Mesothelial cell of epicardium (in vitro differentiated cells): Measurements from ENCODE around the gene FOXL3. TPM values are rescaled to one million over a fixed set of nuclear protein-coding genes. Genes with fewer than 3 reads are reported as not detected.

ENCODE experiments used
- DNase-seq, 2 experiments: peaks; one replicate each; pipeline ENCODE4 v3.0.0; 2021; ENCODE audit warnings: low spot score in 2 of 2; ENCODE audit not compliant: unreplicated experiment in 2 of 2
- H3K27ac Mint-ChIP-seq: 2 replicates; pipeline ENCODE4 v1.8.0; 2021; ENCODE audit warnings: mixed read lengths
- H3K27me3 Mint-ChIP-seq: 2 replicates; pipeline ENCODE4 v1.8.0; 2021; ENCODE audit warnings: low read depth, mixed read lengths
- H3K36me3 Mint-ChIP-seq: 2 replicates; pipeline ENCODE4 v1.8.0; 2021; ENCODE audit warnings: mixed read lengths
- H3K4me1 Mint-ChIP-seq: 2 replicates; pipeline ENCODE4 v1.8.0; 2021; ENCODE audit warnings: mixed read lengths
- H3K4me3 Mint-ChIP-seq: 2 replicates; pipeline ENCODE4 v1.8.0; 2021; ENCODE audit warnings: mild to moderate bottlenecking, moderate library complexity, mixed read lengths
- H3K9me3 Mint-ChIP-seq: 2 replicates; pipeline ENCODE4 v1.8.0; 2021; ENCODE audit warnings: mixed read lengths
- CTCF ChIP-seq: fragments of 200-600 bp; sonication (generic); IDR thresholded peaks from one replicate; pipeline ENCODE4 v1.5.0; 2021; ENCODE audit warnings: antibody characterized with exemption; ENCODE audit not compliant: unreplicated experiment
- total RNA-seq: library from RNA; stranded (reverse); gene quantifications from 3 replicates; pipeline ENCODE4 v1.2.1, GENCODE V29; 2021

Gene FOXL3
- total RNA-seq, 1 donor from 2014 or later: not detected

- peaks cover 2% of the 10 kb centered on the region for H3K36me3 Mint-ChIP-seq
- H3K27ac Mint-ChIP-seq: no peak overlapping the region
- TF ChIP-seq CTCF: no peak
- no peaks in the 10 kb centered on the region for H3K4me1 Mint-ChIP-seq
- peaks cover 31% of the 10 kb centered on the region for H3K27me3 Mint-ChIP-seq
- peak in 1 of 2 experiments; percentile 8 for DNase-seq
- peaks cover 29% of the 10 kb centered on the region for H3K9me3 Mint-ChIP-seq
- no peak overlapping the region for H3K4me3 Mint-ChIP-seq
Measured at GRCh38 chr7:272108-272615, 17.8 kb upstream of the FOXL3 start.

- no peak overlapping the region for H3K27ac Mint-ChIP-seq
- no peak overlapping the region for H3K4me3 Mint-ChIP-seq
- H3K36me3 Mint-ChIP-seq: peaks cover 2% of the 10 kb centered on the region
- DNase-seq: peak in 1 of 2 experiments; percentile 7
- peaks cover 29% of the 10 kb centered on the region for H3K9me3 Mint-ChIP-seq
- H3K27me3 Mint-ChIP-seq: peaks cover 28% of the 10 kb centered on the region
- TF ChIP-seq CTCF: no peak
- H3K4me1 Mint-ChIP-seq: no peaks in the 10 kb centered on the region
Measured at GRCh38 chr7:272631-273030, 17.3 kb upstream of the FOXL3 start.

DNA sequence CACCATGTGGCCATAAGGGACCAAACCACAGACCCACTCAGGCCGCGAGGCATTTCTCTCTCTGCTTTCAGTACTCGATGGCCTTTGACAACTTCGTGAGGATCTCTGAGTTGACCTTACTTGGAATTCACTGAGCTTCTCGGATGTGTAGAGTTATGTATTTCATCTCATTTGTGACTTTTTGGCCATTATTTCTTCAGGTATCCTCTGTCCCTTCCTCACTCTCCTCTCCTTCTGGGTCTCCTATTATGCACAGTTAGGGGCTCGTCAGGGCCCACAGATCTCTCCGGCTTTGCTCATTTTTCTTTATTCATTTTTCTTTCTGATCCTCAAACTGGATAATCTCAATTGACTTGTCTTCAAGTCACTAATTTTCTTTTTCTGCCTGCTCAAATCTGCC lies 16.6 kb upstream of the FOXL3 start:
- Mint-ChIP-seq H3K27ac (no peak overlapping the region), H3K4me1 (no peaks in the 10 kb centered on the region), H3K4me3 (no peak overlapping the region), H3K36me3 (peaks cover 2% of the 10 kb centered on the region), H3K27me3 (peaks cover 26% of the 10 kb centered on the region), H3K9me3 (peaks cover 29% of the 10 kb centered on the region)
- TF ChIP-seq CTCF: no peak
- DNase-seq: no peak

DNA sequence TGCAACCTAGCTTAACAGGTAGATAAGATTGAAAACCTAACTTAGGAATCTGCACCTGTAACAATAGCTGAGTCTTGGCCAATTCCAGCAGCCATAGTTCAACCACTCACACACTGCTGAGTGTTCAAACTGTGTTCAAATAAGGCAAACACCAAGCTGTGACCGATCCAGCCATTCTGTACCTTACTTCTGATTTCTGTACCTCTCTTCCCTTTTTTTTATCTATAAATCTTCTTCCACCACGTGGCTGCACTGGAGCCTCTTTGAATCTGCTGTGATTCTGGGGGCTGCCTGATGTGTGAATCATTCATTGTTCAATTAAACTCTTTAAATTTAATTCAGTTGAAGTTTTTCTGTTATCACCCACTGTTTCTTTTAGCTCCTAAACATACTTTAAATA lies 15.7 kb upstream of the FOXL3 start:
- peaks cover 26% of the 10 kb centered on the region for H3K27me3 Mint-ChIP-seq
- no peak overlapping the region for H3K4me3 Mint-ChIP-seq
- no peak overlapping the region for H3K27ac Mint-ChIP-seq
- H3K36me3 Mint-ChIP-seq: peaks cover 2% of the 10 kb centered on the region
- TF ChIP-seq CTCF: no peak
- H3K4me1 Mint-ChIP-seq: no peaks in the 10 kb centered on the region
- H3K9me3 Mint-ChIP-seq: peaks cover 29% of the 10 kb centered on the region
- DNase-seq: no peak

DNA sequence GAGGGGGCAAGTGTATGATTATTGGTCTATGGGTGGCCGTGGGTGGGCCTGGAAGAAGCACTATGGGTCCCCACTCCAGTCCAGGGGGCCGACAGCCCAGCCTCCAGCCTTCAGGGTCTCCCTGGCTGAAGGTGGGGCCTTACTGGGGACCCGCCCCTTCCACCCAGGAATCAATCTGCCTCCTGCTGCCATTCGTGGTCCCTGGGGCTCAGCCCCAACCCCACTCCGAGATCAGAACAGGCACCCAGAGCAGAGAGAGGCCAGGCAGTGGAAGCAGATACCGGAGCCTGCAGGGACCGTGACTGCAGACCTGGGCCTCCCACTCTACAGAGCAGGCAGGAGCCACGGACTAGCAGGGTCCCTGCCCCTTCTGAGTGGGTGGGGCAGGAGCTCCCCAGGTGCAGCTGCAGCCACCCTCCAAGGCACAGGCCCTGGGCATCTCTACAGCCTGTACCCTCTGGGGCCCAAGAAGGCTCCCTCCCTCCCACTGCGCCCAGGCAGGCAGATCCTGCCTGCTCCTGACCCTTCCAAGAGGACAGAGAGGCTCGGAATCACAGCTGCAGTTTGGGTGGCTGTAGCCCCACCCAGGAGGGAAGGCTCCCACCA lies 13.6 kb upstream of the FOXL3 start:
- Mint-ChIP-seq H3K4me1 (no peaks in the 10 kb centered on the region), H3K4me3 (no peak overlapping the region), H3K9me3 (peaks cover 29% of the 10 kb centered on the region), H3K36me3 (peaks cover 2% of the 10 kb centered on the region), H3K27me3 (peaks cover 36% of the 10 kb centered on the region), H3K27ac (no peak overlapping the region)
- no peak for DNase-seq
- no peak for TF ChIP-seq CTCF

DNA sequence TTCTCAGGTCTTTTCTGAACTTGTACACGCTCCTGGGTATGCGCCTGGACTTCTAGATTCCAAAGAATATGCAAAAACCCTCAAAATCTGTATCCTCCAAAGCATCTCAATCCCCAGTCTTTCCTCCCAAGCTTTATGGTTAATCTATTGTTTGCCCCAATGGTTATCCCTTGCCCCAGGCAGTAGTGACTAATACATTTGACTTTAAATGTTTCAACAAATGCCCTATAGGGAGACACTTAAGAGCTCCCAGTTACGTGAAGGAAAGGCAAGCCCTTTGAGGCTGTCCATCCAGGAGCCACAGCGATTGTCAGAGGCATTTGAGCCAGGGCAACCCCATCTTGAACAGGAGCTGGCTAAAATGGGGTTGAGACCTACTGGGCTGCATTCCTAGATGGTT lies 12.7 kb upstream of the FOXL3 start:
- Mint-ChIP-seq H3K36me3 (peaks cover 2% of the 10 kb centered on the region), H3K27ac (no peak overlapping the region), H3K27me3 (peaks cover 42% of the 10 kb centered on the region), H3K9me3 (peaks cover 29% of the 10 kb centered on the region), H3K4me1 (no peaks in the 10 kb centered on the region), H3K4me3 (no peak overlapping the region)
- TF ChIP-seq CTCF: no peak
- no peak for DNase-seq
